Progenitor cell of endocrine pancreas (in vitro differentiated cells): ENCODE results near the gene LAT. TPM values are rescaled to one million over a fixed set of nuclear protein-coding genes. Genes with fewer than 3 reads are reported as not detected.
"Not testable (repeated sequence)": the region's sequence is repeated elsewhere in the genome, so short reads cannot be mapped to it uniquely, and the experiment has no call there.

Experiments used
- DNase-seq: peaks from one replicate; pipeline ENCODE4 v3.0.0; 2021; ENCODE audit warnings: low spot score; ENCODE audit not compliant: unreplicated experiment
- H3K27ac Mint-ChIP-seq: 2 replicates; pipeline ENCODE4 v1.8.0; 2021; ENCODE audit warnings: mild to moderate bottlenecking, moderate library complexity, mixed read lengths
- H3K27me3 Mint-ChIP-seq: 2 replicates; pipeline ENCODE4 v1.8.0; 2021; ENCODE audit warnings: mixed read lengths
- H3K36me3 Mint-ChIP-seq: 2 replicates; pipeline ENCODE4 v1.8.0; 2022; ENCODE audit warnings: mixed read lengths; ENCODE audit not compliant: insufficient read depth
- H3K4me1 Mint-ChIP-seq: 2 replicates; pipeline ENCODE4 v1.8.0; 2021; ENCODE audit warnings: low read depth, mixed read lengths
- H3K4me3 Mint-ChIP-seq: 2 replicates; pipeline ENCODE4 v1.8.0; 2021; ENCODE audit warnings: low read depth, mild to moderate bottlenecking, moderate library complexity, mixed read lengths
- H3K9me3 Mint-ChIP-seq: 2 replicates; pipeline ENCODE4 v1.8.0; 2021; ENCODE audit warnings: low read depth, mixed read lengths
- CTCF ChIP-seq: fragments of 200-600 bp; sonication (generic); IDR thresholded peaks from one replicate; pipeline ENCODE4 v1.5.0; 2021; ENCODE audit warnings: antibody characterized with exemption, mild to moderate bottlenecking; ENCODE audit not compliant: unreplicated experiment
- total RNA-seq: library from RNA; stranded (reverse); gene quantifications from 2 replicates; pipeline ENCODE4 v1.2.1, GENCODE V29; 2021

LAT gene
- total RNA-seq, 1 donor from 2014 or later = 8.0 TPM

GRCh38 chr16:28967156-28967555 is 17.7 kb upstream of the LAT start:
- Mint-ChIP-seq H3K27me3 (no peaks in the 10 kb centered on the region), H3K27ac (no peak overlapping the region), H3K36me3 (peaks cover 9% of the 10 kb centered on the region), H3K4me1 (no peaks in the 10 kb centered on the region), H3K4me3 (no peak overlapping the region), H3K9me3 (no peaks in the 10 kb centered on the region)
- no peak for DNase-seq
- TF ChIP-seq CTCF = no peak

- not testable (repeated sequence) for H3K27me3 Mint-ChIP-seq, H3K9me3 Mint-ChIP-seq, H3K4me3 Mint-ChIP-seq, H3K36me3 Mint-ChIP-seq, H3K27ac Mint-ChIP-seq, DNase-seq, H3K4me1 Mint-ChIP-seq
Measured at GRCh38 chr16:28969696-28970095, 15.2 kb upstream of the LAT start.

GRCh38 chr16:28974007-28974436 is 10.8 kb upstream of the LAT start:
- no peaks in the 10 kb centered on the region for H3K27me3 Mint-ChIP-seq
- peaks cover 2% of the 10 kb centered on the region for H3K36me3 Mint-ChIP-seq
- DNase-seq = peak; percentile 34
- H3K4me3 Mint-ChIP-seq = peak overlapping the region; percentile 90
- H3K9me3 Mint-ChIP-seq = no peaks in the 10 kb centered on the region
- H3K4me1 Mint-ChIP-seq = peaks cover 9% of the 10 kb centered on the region
- peak; percentile 72 for TF ChIP-seq CTCF
- H3K27ac Mint-ChIP-seq = peak overlapping the region; percentile 97

GRCh38 chr16:28974437-28975157 is 10.3 kb upstream of the LAT start, which contains the start of gene SPNS1:
SPNS1 (plus strand) TSS chr16:28974778; CDS start chr16:28975152, 374 bp downstream.
- Mint-ChIP-seq H3K27ac (peak within 1 kb of the TSS; percentile 97), H3K4me1 (peaks cover 9% of the 10 kb centered on the region), H3K9me3 (no peaks in the 10 kb centered on the region), H3K36me3 (peaks cover 2% of the 10 kb centered on the region), H3K4me3 (peak within 1 kb of the TSS; percentile 90), H3K27me3 (no peaks in the 10 kb centered on the region)
- no peak for TF ChIP-seq CTCF
- DNase-seq = peak; percentile 89

GRCh38 chr16:28975158-28975599 is 9.7 kb upstream of the LAT start:
- H3K36me3 Mint-ChIP-seq = peaks cover 2% of the 10 kb centered on the region
- no peaks in the 10 kb centered on the region for H3K27me3 Mint-ChIP-seq
- no peak for DNase-seq
- H3K4me3 Mint-ChIP-seq = peak overlapping the region; percentile 90
- H3K4me1 Mint-ChIP-seq = peaks cover 9% of the 10 kb centered on the region
- no peak for TF ChIP-seq CTCF
- no peaks in the 10 kb centered on the region for H3K9me3 Mint-ChIP-seq
- peak overlapping the region; percentile 73 for H3K27ac Mint-ChIP-seq
